ENCODE results near the gene SLC35F1.

GRCh38 chr6:117911150-117911549 is 4.1 kb downstream of the SLC35F1 start:
- no peak for TF ChIP-seq EZH2 (IDR thresholded peaks at IDR 0.05)
- TF ChIP-seq CTCF (IDR thresholded peaks at IDR 0.05) = no peak
- no peak for TF ChIP-seq EZH2phosphoT487 (IDR thresholded peaks at IDR 0.05)
